ENCODE measurements around the gene CHDH. TPM values are rescaled to one million over a fixed set of nuclear protein-coding genes. Genes with fewer than 3 reads are reported as not detected.

CHDH gene
- total RNA-seq, 4 donors from 2014 or later: 2.8 to 15.9 (median 9.7) TPM

DNA sequence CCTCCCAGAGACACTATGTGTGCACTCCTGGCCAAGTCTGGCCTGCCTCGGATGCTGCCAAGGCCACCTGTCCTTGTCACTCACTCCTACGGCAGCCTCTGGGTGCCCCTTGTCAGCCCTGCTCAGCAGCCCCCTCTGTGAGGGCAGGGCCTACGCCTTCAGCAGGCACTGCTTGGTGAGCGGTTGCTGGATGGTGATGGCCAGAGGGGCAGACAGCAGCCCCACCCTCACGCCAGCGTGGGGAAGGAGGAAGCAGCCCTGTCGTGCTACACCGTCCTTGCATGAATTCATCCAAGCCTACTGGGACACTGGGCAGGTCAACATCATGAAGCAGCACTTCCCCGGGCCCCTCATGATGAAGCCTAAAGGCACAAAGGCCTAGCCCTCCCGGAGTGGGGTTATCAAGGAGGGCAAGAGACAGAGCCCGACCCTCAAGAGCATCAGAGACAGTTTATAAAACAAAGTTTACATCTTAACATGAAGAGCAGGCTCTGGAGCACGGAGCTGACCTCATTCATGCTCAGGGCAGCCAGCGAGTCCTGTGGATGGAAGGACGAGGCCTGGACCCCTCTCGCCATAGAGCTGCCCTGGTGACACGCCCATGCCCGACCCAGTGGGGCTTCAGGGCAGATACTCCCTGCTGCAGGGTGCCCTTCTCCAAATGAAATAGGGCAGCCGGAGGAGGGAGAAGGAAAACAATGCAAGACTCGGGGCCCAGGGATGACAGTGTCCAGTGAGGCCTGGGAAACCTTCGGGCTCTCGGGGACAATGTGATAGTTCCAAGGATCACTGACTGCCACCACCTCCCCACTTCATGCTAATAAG is 25.3 kb downstream of the CHDH start:
- no peak overlapping the region for H3K4me3 ChIP-seq
- H3K27me3 ChIP-seq: no peaks in the 10 kb centered on the region
- DNase-seq (ENCODE audit: low spot score in 2 of 2): no peak
- TF ChIP-seq, protein P1, sequence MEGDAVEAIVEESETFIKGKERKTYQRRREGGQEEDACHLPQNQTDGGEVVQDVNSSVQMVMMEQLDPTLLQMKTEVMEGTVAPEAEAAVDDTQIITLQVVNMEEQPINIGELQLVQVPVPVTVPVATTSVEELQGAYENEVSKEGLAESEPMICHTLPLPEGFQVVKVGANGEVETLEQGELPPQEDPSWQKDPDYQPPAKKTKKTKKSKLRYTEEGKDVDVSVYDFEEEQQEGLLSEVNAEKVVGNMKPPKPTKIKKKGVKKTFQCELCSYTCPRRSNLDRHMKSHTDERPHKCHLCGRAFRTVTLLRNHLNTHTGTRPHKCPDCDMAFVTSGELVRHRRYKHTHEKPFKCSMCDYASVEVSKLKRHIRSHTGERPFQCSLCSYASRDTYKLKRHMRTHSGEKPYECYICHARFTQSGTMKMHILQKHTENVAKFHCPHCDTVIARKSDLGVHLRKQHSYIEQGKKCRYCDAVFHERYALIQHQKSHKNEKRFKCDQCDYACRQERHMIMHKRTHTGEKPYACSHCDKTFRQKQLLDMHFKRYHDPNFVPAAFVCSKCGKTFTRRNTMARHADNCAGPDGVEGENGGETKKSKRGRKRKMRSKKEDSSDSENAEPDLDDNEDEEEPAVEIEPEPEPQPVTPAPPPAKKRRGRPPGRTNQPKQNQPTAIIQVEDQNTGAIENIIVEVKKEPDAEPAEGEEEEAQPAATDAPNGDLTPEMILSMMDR (IDR thresholded peaks at IDR 0.05): no peak
- no peak for TF ChIP-seq POLR2A (IDR thresholded peaks at IDR 0.05)
- no peak for TF ChIP-seq EP300 (IDR thresholded peaks at IDR 0.05)
- no peaks in the 10 kb centered on the region for H3K4me1 ChIP-seq
- 66 to 75% methylated on average over 20 to 21 of the region's 21 CpGs for WGBS, 2 donors
- peaks cover 0 to 39% (median 0%) of the 10 kb centered on the region in 3 donors for H3K36me3 ChIP-seq
- no peak overlapping the region for H3K27ac ChIP-seq
- H3K9me3 ChIP-seq: no peaks in the 10 kb centered on the region

DNA sequence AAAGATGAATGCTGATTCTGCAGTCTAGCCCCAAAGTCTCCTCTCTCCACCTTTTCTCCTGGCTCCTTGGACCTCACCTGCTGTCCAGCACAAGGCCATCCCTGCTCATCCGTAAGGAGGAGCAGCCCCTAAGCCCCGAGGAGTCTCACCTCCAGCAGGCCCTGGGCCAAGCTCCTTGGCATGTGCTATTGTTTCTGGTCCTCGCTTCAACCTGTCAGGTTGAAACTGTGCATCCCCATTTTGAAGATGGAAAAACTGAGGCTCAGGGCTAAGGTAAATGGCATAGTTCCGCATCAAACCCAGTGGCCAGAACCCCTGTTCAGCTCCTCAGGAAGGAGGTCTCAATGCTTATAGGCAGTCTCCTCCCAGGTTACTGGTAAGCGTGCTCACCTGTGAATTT is 26.1 kb downstream of the CHDH start:
- TF ChIP-seq, protein P1 (IDR thresholded peaks at IDR 0.05): no peak
- no peak for TF ChIP-seq POLR2A (IDR thresholded peaks at IDR 0.05)
- no peak for TF ChIP-seq EP300 (IDR thresholded peaks at IDR 0.05)
- 96 to 97% methylated on average over 5 of the region's 5 CpGs for WGBS, 2 donors
- Histone ChIP-seq H3K36me3 (peaks cover 0 to 46% (median 0%) of the 10 kb centered on the region in 3 donors), H3K4me3 (no peak overlapping the region), H3K4me1 (no peaks in the 10 kb centered on the region), H3K27ac (no peak overlapping the region), H3K9me3 (no peaks in the 10 kb centered on the region), H3K27me3 (no peaks in the 10 kb centered on the region)
- no peak for DNase-seq (ENCODE audit: low spot score in 2 of 2)

DNA sequence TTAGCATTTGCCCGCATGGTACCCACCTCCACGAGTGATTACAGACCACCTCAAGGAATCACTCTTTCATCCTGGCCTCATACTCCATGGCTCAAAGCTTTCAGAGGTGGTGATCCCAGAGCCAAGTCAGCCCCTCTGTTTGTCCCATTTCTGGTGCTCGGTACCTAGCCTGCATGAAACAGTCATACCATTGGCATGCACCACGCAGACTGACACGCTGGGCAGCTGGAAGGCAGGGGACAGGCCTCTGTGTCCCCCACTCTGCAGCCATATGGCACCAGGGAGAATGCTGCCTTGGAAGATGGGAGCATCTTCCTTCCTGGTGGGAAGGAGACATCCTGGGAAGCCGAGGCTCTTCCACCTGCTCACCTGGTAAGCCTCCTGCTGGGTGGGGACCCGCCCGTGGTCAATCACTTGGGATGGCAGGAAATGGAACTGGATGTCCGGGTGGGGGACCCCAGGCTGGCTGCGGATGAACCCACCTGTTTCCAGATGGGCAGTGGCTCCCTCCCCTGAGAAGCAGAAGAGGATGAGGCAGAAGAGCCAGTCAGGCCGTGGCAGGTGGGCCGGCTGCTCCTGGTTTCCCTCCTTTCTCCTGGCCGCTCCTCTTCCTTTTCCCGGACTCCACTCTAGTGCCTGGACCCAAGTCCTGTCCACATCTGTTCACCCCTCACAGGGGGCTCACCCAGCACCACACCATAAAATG is 26.9 kb downstream of the CHDH start:
- DNase-seq (ENCODE audit: low spot score in 2 of 2): no peak
- Histone ChIP-seq H3K27ac (no peak overlapping the region), H3K4me1 (no peaks in the 10 kb centered on the region), H3K27me3 (no peaks in the 10 kb centered on the region), H3K9me3 (no peaks in the 10 kb centered on the region), H3K36me3 (peaks cover 0 to 54% (median 0%) of the 10 kb centered on the region in 3 donors), H3K4me3 (no peak overlapping the region)
- TF ChIP-seq EP300 (IDR thresholded peaks at IDR 0.05) (no peak), POLR2A (IDR thresholded peaks at IDR 0.05) (no peak)
- TF ChIP-seq, protein P1 (IDR thresholded peaks at IDR 0.05): no peak
- WGBS, 2 donors: 90 to 91% methylated on average over 13 to 14 of the region's 14 CpGs

DNA sequence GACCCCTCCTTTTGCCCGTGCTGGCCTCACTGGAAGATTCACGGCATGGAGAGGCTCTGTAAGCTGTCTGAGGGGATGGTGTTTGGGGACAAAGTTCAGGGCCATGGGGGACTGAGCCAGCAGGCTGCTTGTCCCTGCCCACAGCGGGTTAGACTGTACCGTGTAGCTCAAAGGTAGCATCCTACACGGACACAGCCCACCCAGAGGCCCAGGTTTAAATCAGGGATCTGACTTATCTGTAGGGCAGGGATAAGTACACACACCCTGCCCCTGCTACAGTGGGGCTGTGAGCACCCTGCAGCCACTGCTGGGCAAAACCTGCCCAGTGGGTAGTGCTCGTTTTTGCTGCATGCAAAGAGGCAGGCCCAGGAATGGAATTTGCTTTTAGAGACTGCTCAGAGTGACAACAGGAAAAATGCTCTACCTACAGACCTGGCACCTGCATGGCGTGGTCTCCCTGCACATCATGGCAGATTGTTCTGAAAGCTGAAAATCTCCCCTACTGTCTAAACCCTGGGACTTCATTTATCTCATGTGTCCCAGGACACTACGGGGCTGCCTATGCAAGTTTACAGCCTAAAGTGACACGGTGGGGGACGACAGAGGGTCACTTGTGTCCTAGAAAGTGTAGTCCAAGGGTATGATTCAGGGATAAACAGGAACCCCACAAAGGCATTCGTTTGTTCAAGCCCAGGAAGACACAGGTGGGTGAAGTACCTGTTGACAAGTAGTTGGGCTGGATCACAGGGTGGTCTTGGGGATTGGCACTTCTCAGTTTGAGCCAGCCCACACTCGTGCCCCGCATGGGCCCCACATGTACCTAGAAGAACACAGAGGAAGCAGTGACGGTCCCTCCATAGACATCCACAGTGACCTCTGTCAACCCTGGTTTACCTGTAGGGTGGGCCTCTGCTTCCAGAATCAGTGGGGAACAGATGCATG is 27.7 kb downstream of the CHDH start:
- WGBS, 2 donors: 79 to 90% methylated on average over 11 to 14 of the region's 14 CpGs

More for the DNA sequence above, 27.7 kb downstream of the CHDH start:
- no peaks in the 10 kb centered on the region for H3K4me1 ChIP-seq
- no peak overlapping the region for H3K4me3 ChIP-seq
- H3K36me3 ChIP-seq: peaks cover 0 to 60% (median 0%) of the 10 kb centered on the region in 3 donors
- H3K27ac ChIP-seq: no peak overlapping the region
- no peak for DNase-seq (ENCODE audit: low spot score in 2 of 2)
- no peaks in the 10 kb centered on the region for H3K27me3 ChIP-seq
- H3K9me3 ChIP-seq: no peaks in the 10 kb centered on the region
- TF ChIP-seq, protein P1 (IDR thresholded peaks at IDR 0.05): no peak
- TF ChIP-seq POLR2A (IDR thresholded peaks at IDR 0.05) (no peak), EP300 (IDR thresholded peaks at IDR 0.05) (no peak)
